HG03039 (cell line): Measurements from ENCODE around the gene SMAD7.

Experiments
- ATAC-seq: cut with Tn5 transposase; IDR thresholded peaks from one replicate; pipeline ENCODE4 v1.9.1; 2021; ENCODE audit warnings: mild to moderate bottlenecking, moderate library complexity; ENCODE audit not compliant: unreplicated experiment

The SMAD7 gene

DNA sequence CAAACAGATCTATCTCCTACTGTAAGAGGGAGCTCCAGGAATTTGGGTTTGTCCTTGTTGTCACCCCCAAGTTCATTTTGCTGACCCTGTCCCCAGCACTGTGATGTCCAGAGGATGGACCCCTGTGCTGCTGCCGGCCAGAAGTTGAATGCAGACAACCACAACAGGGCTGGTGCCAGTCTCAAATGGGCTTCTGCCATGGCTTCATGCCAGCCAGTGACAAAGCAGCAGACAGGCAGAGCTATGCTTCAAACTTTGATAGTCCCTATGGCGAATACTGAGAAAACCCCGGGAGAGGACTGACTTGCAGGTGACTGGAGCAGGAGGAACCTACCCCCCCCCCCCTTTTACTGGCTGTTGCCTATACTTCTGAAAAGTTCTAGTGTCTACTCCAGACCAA is 3.2 kb downstream of the SMAD7 start:
- ATAC-seq = no peak

- ATAC-seq = no peak
Measured at GRCh38 chr18:48947092-48947491, 3.7 kb downstream of the SMAD7 start.

DNA sequence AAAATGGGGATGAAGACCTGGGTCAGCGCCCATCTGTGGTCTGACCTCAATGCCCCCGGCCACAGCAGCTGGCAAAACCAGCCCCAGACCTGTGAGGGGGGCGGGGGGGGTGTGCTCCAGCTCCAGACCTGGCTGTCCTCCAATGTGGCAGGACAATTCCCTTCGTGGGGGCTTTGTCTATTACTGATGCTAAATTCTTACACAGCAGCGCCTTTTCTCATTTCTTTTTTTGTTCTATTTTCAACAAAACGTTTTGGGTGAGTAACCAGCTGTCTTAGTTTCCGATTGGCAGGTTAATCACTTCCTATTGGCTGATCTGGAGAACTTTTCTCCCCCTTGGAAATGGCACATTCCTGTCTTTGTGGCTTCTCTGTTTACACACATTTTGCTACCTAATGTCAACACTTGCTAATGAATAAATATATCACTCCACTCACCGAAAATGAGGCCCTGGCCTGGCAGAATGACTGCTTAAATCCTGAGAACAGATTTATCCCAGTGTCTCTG is 4.4 kb downstream of the SMAD7 start:
- no peak for ATAC-seq

DNA sequence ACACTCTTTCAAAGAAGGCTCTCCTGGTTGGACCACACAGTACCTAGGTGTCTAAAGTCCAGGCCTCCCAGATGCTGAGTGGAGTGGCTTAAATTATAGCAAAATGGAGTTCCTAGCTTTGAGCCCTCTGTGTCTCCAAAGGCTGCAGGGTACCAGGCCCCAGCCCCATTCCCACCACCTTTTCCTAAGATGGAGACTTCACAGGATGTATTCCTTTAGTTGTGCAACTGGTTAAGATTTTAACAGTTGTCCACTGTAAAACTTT is 4.9 kb downstream of the SMAD7 start:
- no peak for ATAC-seq

DNA sequence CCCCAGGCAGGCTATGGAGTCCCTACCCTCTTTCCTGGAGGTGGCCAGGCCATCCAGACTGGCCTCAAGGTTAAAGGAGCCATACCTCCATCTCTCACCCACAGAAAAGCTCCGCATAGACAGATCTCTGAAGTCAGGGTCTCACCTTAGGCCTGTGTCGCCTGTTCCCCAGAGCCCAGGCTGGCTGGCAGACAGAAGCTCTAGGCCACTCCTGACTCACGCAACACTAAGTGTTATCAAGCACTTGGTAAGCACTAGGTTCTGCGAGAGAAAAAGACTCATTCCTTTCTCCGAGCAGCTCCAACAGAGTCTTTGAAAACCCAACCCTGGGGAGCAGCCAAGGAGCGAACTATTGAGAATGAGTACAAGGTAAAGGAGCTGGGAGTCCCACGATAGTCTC is 6.1 kb downstream of the SMAD7 start:
- no peak for ATAC-seq

DNA sequence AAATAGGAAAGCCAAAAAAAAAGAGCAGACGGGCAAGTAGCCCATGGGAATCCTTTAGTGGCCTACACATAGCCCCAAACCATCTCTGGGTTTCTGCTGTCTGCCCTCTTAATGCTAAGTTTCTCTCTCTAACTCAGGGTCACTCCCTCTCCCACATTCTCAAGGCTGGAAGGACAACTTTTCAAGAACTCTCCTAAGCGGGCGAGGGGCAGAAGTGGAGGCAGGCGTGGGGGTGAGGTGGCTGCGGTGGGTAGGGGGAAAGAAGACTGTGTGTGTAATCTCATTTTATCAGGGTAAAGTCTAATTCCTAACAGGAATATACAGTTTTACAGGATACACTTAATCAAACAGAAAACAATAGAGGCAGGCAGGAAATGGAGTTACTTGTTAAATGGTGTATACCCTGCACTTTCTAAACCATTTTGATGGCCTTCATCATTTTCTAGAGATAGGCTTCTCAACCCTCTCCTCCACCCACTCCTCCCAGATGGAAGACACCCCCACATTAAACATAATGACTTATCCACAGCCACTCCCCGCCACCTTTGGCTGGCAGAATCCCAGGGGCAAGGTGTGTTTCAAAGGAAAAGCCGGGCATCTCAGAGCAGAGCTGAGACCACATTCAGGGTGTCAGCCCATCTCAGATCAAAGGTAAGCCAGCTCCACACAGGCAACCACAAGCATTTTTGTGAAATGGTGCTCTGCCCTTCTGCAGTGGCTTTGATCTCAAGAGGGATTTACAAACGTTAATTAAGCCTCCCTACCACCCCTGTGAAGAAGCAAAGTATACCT is 6.8 kb downstream of the SMAD7 start:
- ATAC-seq = no peak

GRCh38 chr18:48943333-48943732 is 7.4 kb downstream of the SMAD7 start:
- ATAC-seq = no peak

DNA sequence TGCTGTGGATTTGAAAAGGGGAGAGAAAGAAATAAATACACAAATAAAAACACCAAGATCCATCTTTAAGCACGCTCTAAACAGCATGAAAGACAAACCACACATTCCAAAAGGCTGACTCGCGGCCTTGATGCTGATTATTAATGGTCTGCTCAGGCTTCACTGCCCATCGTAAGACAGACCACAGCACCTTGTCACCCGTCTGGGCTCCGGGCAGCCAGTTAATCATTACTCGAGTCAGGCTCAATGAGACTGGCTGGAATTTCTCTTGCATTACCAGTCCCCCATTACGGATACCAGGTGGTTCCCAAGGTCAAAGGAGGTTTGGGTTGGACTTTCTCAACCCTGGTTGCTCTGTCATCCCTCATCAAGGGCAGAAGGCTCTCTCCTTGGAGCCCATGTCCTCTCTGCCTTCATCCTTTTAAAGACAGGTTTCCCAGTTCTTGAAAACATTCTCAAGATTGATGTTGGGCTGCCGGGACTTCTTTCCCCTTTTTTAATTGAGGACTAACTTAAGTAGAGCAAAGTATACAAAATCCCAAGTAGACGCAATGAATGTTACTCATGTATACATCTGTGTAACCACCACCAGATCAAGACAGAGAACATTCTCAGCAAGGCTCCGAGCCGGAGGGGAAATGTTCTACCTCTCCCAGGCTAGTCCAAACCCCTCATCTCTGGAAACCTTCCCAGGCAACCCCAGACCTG is 8.1 kb downstream of the SMAD7 start:
- ATAC-seq = no peak

DNA sequence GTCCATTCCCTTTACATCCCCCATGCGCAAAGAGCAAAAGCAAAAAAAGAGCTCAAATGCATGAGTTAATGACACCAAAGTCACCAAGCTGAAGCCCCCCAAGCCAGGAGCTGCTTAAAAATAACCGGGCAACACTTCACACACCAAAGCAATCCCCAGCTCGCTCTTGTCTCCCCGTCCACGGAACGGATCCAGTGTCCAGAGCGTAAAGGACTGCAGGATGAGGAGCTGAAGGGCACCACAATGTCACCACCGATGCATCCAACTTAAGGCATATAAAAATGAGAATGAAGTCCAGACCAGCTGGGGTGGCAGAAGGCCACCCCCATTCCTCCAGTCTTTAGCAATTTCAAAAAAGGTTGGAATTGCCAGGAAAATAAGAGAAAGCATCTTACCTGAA is 8.7 kb downstream of the SMAD7 start:
- no peak for ATAC-seq

GRCh38 chr18:48941672-48942071 is 9.1 kb downstream of the SMAD7 start:
- ATAC-seq = no peak

GRCh38 chr18:48940854-48941611 is 9.7 kb downstream of the SMAD7 start:
- no peak for ATAC-seq

DNA sequence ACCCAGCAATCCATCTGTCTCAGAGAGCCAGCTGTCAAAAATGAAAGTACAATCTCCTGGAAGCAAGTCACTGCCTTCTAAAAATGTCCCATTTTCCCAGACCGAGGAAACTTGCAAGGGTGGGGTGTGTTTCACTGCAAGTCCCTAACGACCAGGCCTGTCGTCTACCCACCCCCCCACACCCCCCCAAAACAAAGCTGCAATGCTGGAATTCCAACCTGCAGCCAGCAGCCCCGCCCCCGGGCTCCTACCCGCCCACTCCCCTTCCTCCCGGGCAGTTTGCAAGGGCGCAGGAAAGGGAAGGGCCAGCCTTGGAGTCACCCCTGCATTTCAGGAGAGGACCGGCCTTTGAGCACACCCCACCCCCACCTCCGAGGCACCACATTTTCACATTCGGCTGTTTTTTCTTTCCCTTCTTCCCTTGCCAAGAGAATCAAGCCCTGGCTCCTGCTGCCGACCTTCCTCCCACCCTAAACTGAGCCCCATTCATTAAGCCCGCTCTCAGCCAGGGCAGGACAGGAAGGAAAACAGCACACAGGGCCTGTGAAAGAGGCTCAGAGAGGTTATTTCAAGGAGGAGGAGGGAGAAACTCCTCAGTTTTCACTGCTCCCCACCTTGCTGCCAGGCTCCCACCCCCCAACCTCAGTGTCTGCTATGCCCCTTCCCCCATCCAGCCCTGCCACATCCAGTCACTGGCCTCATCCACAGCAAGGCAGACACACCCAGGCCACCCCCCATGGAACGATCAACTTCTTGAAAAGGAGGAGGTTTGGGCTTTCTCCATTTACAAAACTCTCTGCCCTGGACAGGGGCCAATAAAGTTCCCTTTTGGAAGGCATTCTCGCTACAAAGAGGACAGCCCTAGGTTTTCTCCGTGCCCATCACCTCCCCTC is 11.3 kb downstream of the SMAD7 start:
- no peak for ATAC-seq

DNA sequence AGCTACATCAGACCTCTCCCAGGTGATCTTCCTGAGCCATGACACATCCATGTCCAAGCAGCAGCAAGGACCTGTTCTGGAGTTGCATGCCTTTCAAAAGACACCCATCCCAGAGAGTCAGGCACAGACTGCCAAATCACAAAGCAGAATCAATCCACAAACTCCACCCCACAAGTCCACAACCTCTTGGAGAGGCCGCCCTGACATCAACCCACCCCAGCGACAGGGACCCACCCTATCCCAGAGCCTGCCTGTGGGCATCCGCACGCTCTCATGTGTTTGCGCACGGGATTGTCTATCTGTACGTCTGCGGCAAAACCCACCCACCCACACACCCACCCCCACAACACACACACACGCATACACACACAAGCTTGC is 11.9 kb downstream of the SMAD7 start:
- no peak for ATAC-seq

DNA sequence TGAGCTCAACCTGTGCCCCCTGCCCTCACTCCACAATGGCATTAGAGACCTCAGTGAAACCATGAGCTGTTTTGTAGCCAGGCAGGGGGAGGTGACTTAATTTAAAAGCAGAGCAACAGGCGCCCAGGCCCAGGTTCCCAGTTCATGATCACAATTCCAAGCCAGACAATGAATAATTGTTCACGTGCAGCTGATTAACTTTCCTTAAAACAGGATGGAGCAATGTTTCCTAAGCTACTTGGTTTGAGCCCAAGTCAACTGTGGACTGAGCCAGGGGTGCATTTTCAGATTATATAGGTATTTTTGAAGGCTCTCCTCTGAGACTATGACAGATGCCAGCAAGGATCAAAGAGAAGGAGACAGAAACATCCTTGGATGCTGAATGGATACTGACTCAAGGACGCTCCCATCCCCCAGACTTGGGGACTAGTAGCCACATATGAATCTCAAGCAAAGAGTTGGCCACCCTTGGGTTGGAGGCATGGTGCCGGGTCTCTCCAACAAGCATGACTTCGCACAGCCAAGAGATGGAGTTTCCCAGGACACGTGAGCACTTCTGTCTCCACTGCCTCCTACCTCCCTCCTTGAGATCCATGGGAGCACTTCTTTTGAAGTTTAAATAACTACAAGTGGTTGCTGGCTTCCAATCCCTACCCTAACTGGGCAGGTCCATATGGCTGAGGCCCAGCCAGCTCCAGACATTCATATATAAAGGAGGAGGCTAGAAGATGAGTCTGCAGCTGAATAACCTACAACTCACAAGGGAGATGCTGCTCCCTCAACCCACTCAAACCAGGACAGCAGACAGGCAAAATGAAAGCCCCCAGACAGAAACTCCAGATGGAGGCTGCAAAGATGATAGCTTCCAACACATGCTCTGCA is 12.7 kb downstream of the SMAD7 start:
- no peak for ATAC-seq

DNA sequence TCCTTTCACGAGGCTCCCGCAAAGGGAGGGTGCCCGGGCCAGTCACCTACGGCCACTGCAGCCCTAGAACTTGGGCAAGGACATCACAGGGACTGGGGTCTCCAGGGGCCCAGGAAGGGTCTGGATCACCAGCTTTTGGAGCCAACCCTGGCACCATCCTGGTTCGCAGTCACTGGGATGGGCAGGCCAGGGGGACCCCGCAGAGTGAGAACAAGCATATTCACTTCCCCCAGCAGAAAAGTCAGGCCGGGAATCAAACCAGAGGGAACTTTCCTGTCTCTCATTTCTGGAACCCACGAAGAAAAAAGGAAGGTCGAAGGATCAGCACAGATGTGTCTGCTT is 15.4 kb downstream of the SMAD7 start:
- ATAC-seq = no peak

DNA sequence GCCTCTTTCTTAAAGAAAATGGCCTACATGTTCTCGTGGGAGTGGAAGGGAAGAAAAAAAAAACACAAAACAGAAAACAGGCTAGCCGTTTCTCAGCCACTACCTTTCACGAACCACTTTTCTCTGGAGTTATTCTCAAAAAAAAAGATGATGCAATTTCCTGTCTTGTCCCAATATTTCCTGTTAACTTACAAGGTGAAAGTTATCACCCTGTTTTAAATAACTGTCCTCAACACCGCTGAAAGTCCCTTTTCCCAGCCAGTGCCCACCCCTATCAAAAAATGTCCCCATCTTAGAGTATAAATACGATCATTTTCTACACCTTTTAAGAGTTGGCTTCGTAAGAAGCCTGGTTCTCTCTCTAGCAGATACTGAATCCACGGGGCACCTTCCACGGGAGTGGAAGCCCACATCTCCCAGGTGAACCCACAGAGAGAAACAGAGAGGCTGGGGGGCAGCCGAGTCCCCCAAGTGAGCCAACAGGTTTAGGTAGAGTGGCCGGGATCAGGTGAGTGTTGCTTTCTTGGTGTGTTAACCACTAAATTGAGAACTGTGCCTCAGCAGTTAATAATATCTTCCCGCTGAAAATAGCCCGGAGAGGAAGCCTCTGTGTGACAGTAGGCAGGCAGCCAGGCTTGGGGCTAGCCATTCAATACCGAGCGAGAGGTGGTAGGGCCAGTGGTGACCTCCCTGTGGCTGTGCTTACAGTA is 15.9 kb downstream of the SMAD7 start:
- ATAC-seq = peak; percentile 38

DNA sequence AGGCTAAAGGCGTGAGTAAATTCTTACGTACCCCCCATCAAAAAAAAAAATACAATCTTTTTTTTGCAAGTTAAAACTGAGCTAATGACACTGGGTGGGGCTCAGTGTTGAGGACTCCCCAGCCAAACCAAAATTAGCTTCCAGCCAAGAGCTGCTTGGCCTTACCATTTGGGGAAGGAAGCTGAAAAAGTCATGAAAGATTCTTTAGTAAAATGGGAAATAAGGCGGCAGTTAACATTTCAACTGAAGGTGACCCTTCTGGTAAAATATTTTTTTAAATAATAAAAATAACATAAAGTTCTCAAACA is 16.4 kb downstream of the SMAD7 start:
- no peak for ATAC-seq

DNA sequence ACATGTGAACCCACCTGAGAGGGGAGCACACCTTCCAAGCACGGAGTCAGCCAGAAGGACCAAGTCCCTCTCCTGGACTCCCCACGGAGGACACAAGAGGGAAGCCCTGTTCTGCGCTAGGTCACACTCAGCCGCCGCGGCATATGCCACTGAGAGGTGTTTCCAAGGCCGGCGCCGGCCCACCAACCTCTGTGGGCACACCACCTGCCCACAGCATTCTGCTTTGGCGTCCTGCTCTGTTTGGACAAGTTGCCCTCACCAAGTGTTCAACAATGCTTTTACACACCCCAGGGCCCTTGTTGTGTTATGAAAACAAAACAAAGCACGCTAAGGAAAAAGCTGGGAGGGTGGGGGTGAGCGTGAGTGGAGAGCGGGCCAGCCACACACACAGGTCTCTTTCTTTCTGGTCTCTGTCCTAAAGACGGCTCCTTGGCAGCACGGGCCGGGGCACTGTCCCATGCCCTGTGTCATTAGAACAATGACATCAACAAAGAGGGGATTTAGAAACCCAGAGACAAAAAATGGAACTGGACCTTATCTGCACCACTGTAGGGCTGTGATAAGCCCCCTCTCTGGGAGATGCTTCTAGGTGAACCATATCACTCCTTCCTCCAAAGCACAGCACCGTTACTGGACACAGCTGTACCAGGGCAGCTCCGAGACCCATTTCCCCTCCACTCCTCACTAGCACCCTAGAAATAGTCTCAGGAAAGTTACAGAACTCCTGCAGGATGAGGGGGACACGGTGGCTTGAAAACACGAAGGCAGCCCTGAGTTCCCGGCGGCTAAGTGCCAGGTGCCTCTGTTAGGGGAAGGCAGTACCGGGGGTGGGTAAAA is 17.0 kb downstream of the SMAD7 start:
- no peak for ATAC-seq
